K562 (cell line): ENCODE measurements around the gene SLC30A10. TPM values are rescaled to one million over a fixed set of nuclear protein-coding genes. Genes with fewer than 3 reads are reported as not detected.

Experiments
- ATF3 ChIP-seq, 2 experiments: fragments of 450-650 bp in 1 of 2; sonication (generic) in 1 of 2; formaldehyde crosslinking in 1 of 2; IDR thresholded peaks in 1 of 2; conservative IDR thresholded peaks in 1 of 2; 2 replicates each; pipeline versions ENCODE4 v1.6.1 to v1.8.1; 2016 to 2023; ENCODE audit warnings: mild to moderate bottlenecking in 2 of 2, moderate library complexity in 2 of 2, inconsistent platforms in 1 of 2, missing genetic modification reagents in 1 of 2
- BMI1 ChIP-seq: fragments of 150-350 bp; IDR thresholded peaks from 2 replicates; pipeline ENCODE4 v1.6.1; 2014; ENCODE audit warnings: low read length
- CEBPB ChIP-seq: fragments of 450-650 bp; IDR thresholded peaks from 2 replicates; pipeline ENCODE4 v1.6.1; 2016; ENCODE audit warnings: missing genetic modification characterization, missing compliant biosample characterization
- FOXJ3 ChIP-seq: sonication (generic); formaldehyde crosslinking; IDR thresholded peaks from 2 replicates; pipeline ENCODE4 v1.4.0; 2020; ENCODE audit warnings: mild to moderate bottlenecking, missing genetic modification reagents
- FOXP1 ChIP-seq: sonication (generic); formaldehyde crosslinking; IDR thresholded peaks from 2 replicates; pipeline ENCODE4 v1.8.0; 2022; ENCODE audit warnings: mild to moderate bottlenecking, missing genetic modification reagents
- KDM5B ChIP-seq: fragments of 200-600 bp; sonication (generic); IDR thresholded peaks from 2 replicates; pipeline ENCODE4 v1.6.1; 2012; ENCODE audit warnings: low read depth, mild to moderate bottlenecking, moderate library complexity, low read length, control low read depth, inconsistent platforms; ENCODE audit not compliant: insufficient replicate concordance
- MEIS2 ChIP-seq: fragments of 450-650 bp; IDR thresholded peaks from 2 replicates; pipeline ENCODE4 v1.6.1; 2014; ENCODE audit warnings: mild to moderate bottlenecking; ENCODE audit not compliant: partially characterized antibody
- PURB ChIP-seq: sonication (generic); formaldehyde crosslinking; IDR thresholded peaks from 2 replicates; pipeline ENCODE4 v1.9.0; 2021; ENCODE audit warnings: low read depth, mild to moderate bottlenecking, missing genetic modification reagents
- RBM15 ChIP-seq: fragments of 200-400 bp; formaldehyde crosslinking; IDR thresholded peaks from 2 replicates; pipeline ENCODE4 v1.6.1; 2018; ENCODE audit warnings: mild to moderate bottlenecking, low read length, moderate library complexity; ENCODE audit not compliant: insufficient read depth
- RBM22 ChIP-seq: fragments of 200-400 bp; formaldehyde crosslinking; IDR thresholded peaks from 2 replicates; pipeline ENCODE4 v1.6.1; 2018; ENCODE audit warnings: low read length, low read depth; ENCODE audit not compliant: poor library complexity, severe bottlenecking
- SMARCC2 ChIP-seq: fragments of 450-650 bp; IDR thresholded peaks from 2 replicates; pipeline ENCODE4 v1.6.1; 2017; ENCODE audit warnings: antibody characterized with exemption, moderate library complexity, mild to moderate bottlenecking, low read depth
- USF2 ChIP-seq: sonication (generic); formaldehyde crosslinking; IDR thresholded peaks from 2 replicates; pipeline ENCODE4 v1.5.0; 2020; ENCODE audit warnings: missing genetic modification reagents
- XRCC3 ChIP-seq: fragments of 450-650 bp; IDR thresholded peaks from 2 replicates; pipeline ENCODE4 v1.6.1; 2017; ENCODE audit warnings: mild to moderate bottlenecking, moderate library complexity
- ZFP91 ChIP-seq: sonication (generic); formaldehyde crosslinking; IDR thresholded peaks from 2 replicates; pipeline ENCODE4 v1.8.0; 2022; ENCODE audit warnings: mild to moderate bottlenecking, missing genetic modification reagents
- ZNF12 ChIP-seq: sonication (generic); formaldehyde crosslinking; IDR thresholded peaks from 2 replicates; pipeline ENCODE4 v1.4.0; 2020; ENCODE audit warnings: mild to moderate bottlenecking, missing genetic modification reagents
- ZNF184 ChIP-seq: sonication (generic); formaldehyde crosslinking; IDR thresholded peaks from 2 replicates; pipeline ENCODE4 v1.5.0; 2020; ENCODE audit warnings: missing genetic modification reagents
- ZNF3 ChIP-seq: fragments of 250-450 bp; sonication (Bioruptor Pico); IDR thresholded peaks from 2 replicates; pipeline ENCODE4 v1.5.0; 2021; ENCODE audit warnings: mild to moderate bottlenecking, moderate library complexity
- polyA plus RNA-seq, 8 experiments: library from polyadenylated mRNA; depleted of rRNA in 4 of 8; stranded (reverse) in 5 of 8; unstranded in 3 of 8; fragments of >200 nt; fragmentation: Nextera tagmentation in 2 of 8; fragmentation: Illumina TruSeq in 1 of 8; extraction: Ambion mirVana in 2 of 8; extraction: Trizol in 1 of 8; gene quantifications; 2 replicates each; pipeline versions ENCODE4 v1.2.1 to v1.2.3, GENCODE V29; 2011 to 2014; ENCODE audit warnings: inconsistent platforms in 1 of 8, missing spikeins in 1 of 8
- total RNA-seq, 7 experiments: library from RNA; depleted of rRNA in 6 of 7; stranded (reverse); fragments of >200 nt in 6 of 7; fragmentation: Illumina TruSeq in 2 of 7; extraction: Trizol in 2 of 7; gene quantifications; 2 replicates each; pipeline versions ENCODE4 v1.2.1 to v1.2.3, GENCODE V29; 2011 to 2021; ENCODE audit warnings: low replicate concordance in 1 of 7

SLC30A10 gene
- total and polyA plus RNA-seq, 9 of the 15 experiments (the other 6 are each of a cell fraction or from before 2014, with no cell fraction given) = 2.6 to 11.3 (median 7.1) TPM

- TF ChIP-seq ZNF12 (CRISPR knock-in tag) (no peak), CEBPB (tag) (no peak), ZNF184 (CRISPR knock-in tag) (no peak), FOXJ3 (no peak), ZFP91 (CRISPR knock-in tag) (no peak), SMARCC2 (no peak), KDM5B (no peak), MEIS2 (peak; percentile 68), XRCC3 (no peak), ATF3 (IDR thresholded peaks at IDR 0.05) (peak; percentile 68), ATF3 (CRISPR knock-in tag; conservative IDR thresholded peaks at IDR 0.05) (no peak), USF2 (CRISPR knock-in tag) (no peak), RBM15 (no peak), PURB (CRISPR knock-in tag) (no peak), FOXP1 (no peak), ZNF3 (CRISPR knock-in tag) (no peak), RBM22 (no peak), BMI1 (no peak)
Observed at GRCh38 chr1:219917851-219918466, 10.4 kb downstream of the SLC30A10 start (continued).
